SK-N-SH (cell line): Measurements from ENCODE around the gene CPEB3. TPM values are rescaled to one million over a fixed set of nuclear protein-coding genes. Genes with fewer than 3 reads are reported as not detected.

Experiments used
- CTCF ChIA-PET: fragments of 300-600, 350-600 bp; formaldehyde crosslinking; extraction: SDS; loops from one replicate; lab custom pipeline; 2021; lab: Yijun Ruan, JAX
- POLR2A ChIA-PET: fragments of 350-600 bp; sonication (Branson Sonifier 250); formaldehyde crosslinking; extraction: SDS; loops from one replicate; lab custom pipeline; 2020; ENCODE audit warnings: antibody characterized with exemption, inconsistent platforms; lab: Yijun Ruan, JAX
- DNase-seq: peaks from one replicate; pipeline ENCODE4 v3.0.0; 2012
- H2AFZ ChIP-seq: fragments of 200-600 bp; sonication (generic); 2 replicates; pipeline ENCODE4 v1.8.1; 2016; ENCODE audit warnings: antibody characterized with exemption, mild to moderate bottlenecking, low read depth
- H3F3A ChIP-seq: fragments of 200-600 bp; sonication (generic); replicated peaks from 2 replicates; pipeline ENCODE3; 2016; ENCODE audit warnings: antibody characterized with exemption, mild to moderate bottlenecking; ENCODE audit not compliant: insufficient read depth
- H3K27ac ChIP-seq, 2 experiments: fragments of 200-500 bp in 1 of 2; fragments of 200-600 bp in 1 of 2; sonication (Bioruptor generic) in 1 of 2; sonication (generic), shearing (Covaris generic) in 1 of 2; 2 replicates each; pipeline versions ENCODE4 v1.5.1 to v1.6.1; 2014 to 2016; ENCODE audit warnings: low read depth in 2 of 2, inconsistent platforms in 1 of 2, low read length in 1 of 2, mild to moderate bottlenecking in 1 of 2, mixed read lengths in 1 of 2
- H3K27me3 ChIP-seq: fragments of 200-600 bp; sonication (generic), shearing (Covaris generic); 2 replicates; pipeline ENCODE4 v1.6.1; 2016; ENCODE audit warnings: mixed run types; ENCODE audit not compliant: insufficient read depth
- H3K36me3 ChIP-seq, 2 experiments: fragments of 200-500 bp in 1 of 2; fragments of 200-600 bp in 1 of 2; sonication (Bioruptor generic) in 1 of 2; sonication (generic) in 1 of 2; replicated peaks in 1 of 2; 2 replicates each; pipeline versions ENCODE3 to v1.5.1; 2014 to 2016; ENCODE audit warnings: low read length in 1 of 2, mild to moderate bottlenecking in 1 of 2; ENCODE audit not compliant: insufficient read depth in 2 of 2, control insufficient read depth in 1 of 2
- H3K4me1 ChIP-seq, 2 experiments: fragments of 200-500 bp in 1 of 2; fragments of 200-600 bp in 1 of 2; sonication (Bioruptor generic) in 1 of 2; sonication (generic), shearing (Covaris generic) in 1 of 2; 2 replicates each; pipeline versions ENCODE4 v1.5.1 to v1.6.1; 2014 to 2016; ENCODE audit warnings: low read depth in 1 of 2, low read length in 1 of 2, mixed run types in 1 of 2; ENCODE audit not compliant: insufficient read depth in 2 of 2, control insufficient read depth in 1 of 2
- H3K4me2 ChIP-seq: fragments of 200-600 bp; sonication (generic), shearing (Covaris generic); 2 replicates; pipeline ENCODE4 v1.6.1; 2017; ENCODE audit warnings: mixed run types
- H3K4me3 ChIP-seq, 2 experiments: fragments of 200-500 bp in 1 of 2; fragments of 200-600 bp in 1 of 2; sonication (Bioruptor generic) in 1 of 2; sonication (generic), shearing (Covaris generic) in 1 of 2; 2 replicates each; pipeline versions ENCODE4 v1.5.1 to v1.8.1; 2014 to 2016; ENCODE audit warnings: low read depth in 2 of 2, inconsistent platforms in 1 of 2, low read length in 1 of 2, mild to moderate bottlenecking in 1 of 2, mixed read lengths in 1 of 2, moderate library complexity in 1 of 2
- H3K79me2 ChIP-seq: fragments of 200-600 bp; sonication (generic); 2 replicates; pipeline ENCODE4 v1.8.1; 2017; ENCODE audit warnings: mild to moderate bottlenecking; ENCODE audit not compliant: insufficient read depth
- H3K9ac ChIP-seq: fragments of 200-600 bp; sonication (generic); 2 replicates; pipeline ENCODE4 v1.6.1; 2017; ENCODE audit warnings: mixed run types
- H3K9me2 ChIP-seq: fragments of 200-600 bp; sonication (generic); 2 replicates; pipeline ENCODE4 v1.6.1; 2017; ENCODE audit warnings: mixed run types
- H3K9me3 ChIP-seq: fragments of 200-600 bp; sonication (generic); 2 replicates; pipeline ENCODE4 v1.6.1; 2017; ENCODE audit warnings: mixed run types, mild to moderate bottlenecking, moderate library complexity
- H4K20me1 ChIP-seq: fragments of 200-600 bp; sonication (generic); 2 replicates; pipeline ENCODE4 v1.6.1; 2017; ENCODE audit warnings: mild to moderate bottlenecking, mixed run types; ENCODE audit not compliant: insufficient read depth
- CHD2 ChIP-seq: fragments of 150-350 bp; IDR thresholded peaks from 2 replicates; pipeline ENCODE4 v1.6.1; 2018; ENCODE audit warnings: low read length; ENCODE audit not compliant: partially characterized antibody
- EP300 ChIP-seq, 2 experiments: IDR thresholded peaks; 2 replicates each; pipeline versions ENCODE4 v1.4.0 to v1.6.1; 2012; ENCODE audit warnings: borderline replicate concordance in 1 of 2, low read depth in 1 of 2, low read length in 1 of 2
- EZH2phosphoT487 ChIP-seq: fragments of 200-600 bp; sonication (generic); IDR thresholded peaks from 2 replicates; pipeline ENCODE4 v1.6.1; 2017; ENCODE audit warnings: low read depth, mixed run types, mild to moderate bottlenecking, antibody characterized with exemption, moderate library complexity, borderline replicate concordance
- FOSL2 ChIP-seq: IDR thresholded peaks from 2 replicates; pipeline ENCODE4 v1.4.0; 2012; ENCODE audit warnings: low read depth, mild to moderate bottlenecking, moderate library complexity, borderline replicate concordance
- FOXJ3 ChIP-seq: sonication (generic); formaldehyde crosslinking; IDR thresholded peaks from 2 replicates; pipeline ENCODE4 v1.5.1; 2020; ENCODE audit warnings: mild to moderate bottlenecking, missing genetic modification reagents
- FOXM1 ChIP-seq: IDR thresholded peaks from 2 replicates; pipeline ENCODE4 v1.4.0; 2012; ENCODE audit warnings: low read depth, mild to moderate bottlenecking
- GATA2 ChIP-seq: sonication (generic); formaldehyde crosslinking; IDR thresholded peaks from 2 replicates; pipeline ENCODE4 v1.5.0; 2020; ENCODE audit warnings: mild to moderate bottlenecking, missing genetic modification reagents
- JUND ChIP-seq: IDR thresholded peaks from 2 replicates; pipeline ENCODE4 v1.4.0; 2012
- NRF1 ChIP-seq: IDR thresholded peaks from 2 replicates; pipeline ENCODE4 v1.6.1; 2012; ENCODE audit warnings: low read depth, mild to moderate bottlenecking, low read length
- POLR2AphosphoS5 ChIP-seq: IDR thresholded peaks from 2 replicates; pipeline ENCODE4 v1.6.1; 2012; ENCODE audit warnings: low read depth, low read length
- RCOR1 ChIP-seq: fragments of 150-350 bp; IDR thresholded peaks from 2 replicates; pipeline ENCODE4 v1.6.1; 2017; ENCODE audit warnings: antibody characterized with exemption, low read length
- RFX5 ChIP-seq: IDR thresholded peaks from 2 replicates; pipeline ENCODE4 v1.6.1; 2012; ENCODE audit warnings: mild to moderate bottlenecking, improper control_type of control experiment, low read length
- SIN3A ChIP-seq: IDR thresholded peaks from 2 replicates; pipeline ENCODE4 v1.6.1; 2012; ENCODE audit warnings: low read depth, mild to moderate bottlenecking, low read length, moderate library complexity, borderline replicate concordance
- SMC3 ChIP-seq: IDR thresholded peaks from 2 replicates; pipeline ENCODE4 v1.6.1; 2012; ENCODE audit warnings: low read depth, low read length, improper control_type of control experiment
- TAF1 ChIP-seq: IDR thresholded peaks from 2 replicates; pipeline ENCODE4 v1.6.1; 2012; ENCODE audit warnings: low read depth, mild to moderate bottlenecking, low read length, moderate library complexity, borderline replicate concordance
- TCF12 ChIP-seq: IDR thresholded peaks from 2 replicates; pipeline ENCODE4 v1.4.0; 2012
- TEAD4 ChIP-seq: IDR thresholded peaks from 2 replicates; pipeline ENCODE4 v1.4.0; 2012; ENCODE audit warnings: mild to moderate bottlenecking, borderline replicate concordance; ENCODE audit not compliant: insufficient read depth
- YY1 ChIP-seq: IDR thresholded peaks from 2 replicates; pipeline ENCODE4 v1.4.0; 2012; ENCODE audit warnings: low read depth, mild to moderate bottlenecking
- WGBS: methylation state at CpG from one replicate; pipeline ENCODE4 v1.1.6; 2017; ENCODE audit warnings: low lambda C conversion rate; 5-methylcytosine and 5-hydroxymethylcytosine counted together
- polyA plus RNA-seq, 3 experiments: library from polyadenylated mRNA; depleted of rRNA; stranded (reverse); fragments of >200 nt; gene quantifications; 2 replicates each; pipeline ENCODE4 v1.2.3, GENCODE V29; 2012
- TF ChIP-seq, protein P1 (sequence below): fragments of 150-350 bp; IDR thresholded peaks from 2 replicates; pipeline ENCODE4 v1.6.1; 2016; ENCODE audit warnings: mild to moderate bottlenecking, low read depth, low read length
- TF ChIP-seq, protein P2 (sequence below): IDR thresholded peaks from 2 replicates; pipeline ENCODE4 v1.4.0; 2012; ENCODE audit warnings: low read depth
- TF ChIP-seq, protein P3 (sequence below): IDR thresholded peaks from 2 replicates; pipeline ENCODE4; 2012

Gene CPEB3
- polyA plus RNA-seq, 1 of the 3 experiments (the other 2 are of a cell fraction), result 0.36 TPM

DNA sequence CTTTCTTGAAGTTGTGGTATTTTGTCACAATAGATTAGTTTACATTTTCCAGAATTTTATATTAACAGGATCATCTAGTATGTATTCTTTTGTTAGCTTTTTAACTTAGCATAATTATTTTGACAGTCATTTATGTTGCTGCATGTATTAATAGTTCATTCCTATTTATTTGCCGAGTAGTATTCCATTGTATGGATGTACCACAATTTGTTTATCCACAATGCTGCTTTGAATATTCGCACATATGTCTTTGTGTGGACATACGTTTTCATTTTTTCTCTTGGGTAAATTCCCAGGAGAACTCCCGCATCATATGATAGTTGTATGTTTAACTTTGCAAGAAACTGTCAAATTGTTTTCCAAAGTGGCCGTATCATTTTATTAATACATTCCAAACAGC is 115.7 kb downstream of the CPEB3 start (continued):
- no peak for TF ChIP-seq TEAD4
- no peak for TF ChIP-seq RCOR1
- no peak for TF ChIP-seq TCF12
- TF ChIP-seq RFX5, result no peak
- no peak for TF ChIP-seq POLR2AphosphoS5
- no peak for TF ChIP-seq JUND
- no peak for TF ChIP-seq NRF1
- no peak for TF ChIP-seq CHD2

DNA sequence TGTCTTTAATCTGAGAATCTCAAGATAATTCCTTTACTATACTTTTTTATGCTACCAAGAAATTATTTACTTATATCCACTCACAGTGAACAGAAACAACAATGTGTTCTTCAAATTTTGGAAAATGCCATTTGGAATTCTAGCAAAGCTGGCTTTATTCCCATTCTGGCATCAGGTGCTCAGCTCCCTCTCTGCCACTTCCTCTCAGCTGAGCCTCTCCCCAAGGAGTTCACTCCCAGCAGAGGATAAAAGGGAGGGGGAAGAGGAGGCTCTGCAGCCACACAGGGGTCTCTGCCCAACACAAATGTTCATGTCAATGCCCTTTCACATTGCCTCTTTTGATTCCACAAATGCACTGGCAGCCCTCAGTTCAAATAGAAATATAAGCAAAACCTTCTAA is 116.9 kb downstream of the CPEB3 start:
- H3F3A ChIP-seq, result no peaks in the 10 kb centered on the region
- no peak overlapping the region for H2AFZ ChIP-seq
- peaks cover 0 to 10% of the 10 kb centered on the region in 2 experiments for H3K36me3 ChIP-seq
- H3K9ac ChIP-seq, result no peak overlapping the region
- DNase-seq, result no peak
- no peaks in the 10 kb centered on the region for H3K9me3 ChIP-seq
- H3K4me2 ChIP-seq, result no peak overlapping the region
- no peaks in the 10 kb centered on the region for H3K4me1 ChIP-seq
- ChIA-PET CTCF (interaction anchor here (0.7 kb wide), 1 partner anchor 248 kb away, joined by 3 read pairs; no protein-coding TSS in a partner anchor), POLR2A (no interaction called here)
- no peaks in the 10 kb centered on the region for H3K9me2 ChIP-seq
- no peaks in the 10 kb centered on the region for H3K79me2 ChIP-seq
- H3K27me3 ChIP-seq, result no peaks in the 10 kb centered on the region
- TF ChIP-seq GATA2 (CRISPR knock-in tag), result no peak
- no peak for TF ChIP-seq EP300 (IDR thresholded peaks at IDR 0.05; ENCODE audit: borderline replicate concordance in 1 of 2, low read depth in 1 of 2, low read length in 1 of 2)
- H3K4me3 ChIP-seq, result no peak overlapping the region
- H3K27ac ChIP-seq, result no peak overlapping the region
- H4K20me1 ChIP-seq, result no peaks in the 10 kb centered on the region

GRCh38 chr10:92164036-92164696 is 126.7 kb downstream of the CPEB3 start:
- 86% methylated on average over 5 of the region's 5 CpGs for WGBS
- H3K36me3 ChIP-seq, result peaks cover 0 to 13% of the 10 kb centered on the region in 2 experiments
- no peaks in the 10 kb centered on the region for H3F3A ChIP-seq
- ChIA-PET CTCF (interaction anchor here (0.5 kb wide), 1 partner anchor 93 kb away, joined by 3 read pairs; no protein-coding TSS in a partner anchor), POLR2A (no interaction called here)
- H2AFZ ChIP-seq, result no peak overlapping the region
- no peak overlapping the region for H3K9ac ChIP-seq
- no peak overlapping the region for H3K27ac ChIP-seq
- no peak overlapping the region for H3K4me3 ChIP-seq
- H4K20me1 ChIP-seq, result no peaks in the 10 kb centered on the region
- H3K9me3 ChIP-seq, result 0 out of 2 replicates have a peak, but pooled peaks cover 6% of the 10 kb centered on the region
- DNase-seq, result no peak
- no peaks in the 10 kb centered on the region for H3K27me3 ChIP-seq
- H3K9me2 ChIP-seq, result no peaks in the 10 kb centered on the region
- no peak overlapping the region for H3K4me2 ChIP-seq
- H3K79me2 ChIP-seq, result no peaks in the 10 kb centered on the region
- TF ChIP-seq, protein P1, sequence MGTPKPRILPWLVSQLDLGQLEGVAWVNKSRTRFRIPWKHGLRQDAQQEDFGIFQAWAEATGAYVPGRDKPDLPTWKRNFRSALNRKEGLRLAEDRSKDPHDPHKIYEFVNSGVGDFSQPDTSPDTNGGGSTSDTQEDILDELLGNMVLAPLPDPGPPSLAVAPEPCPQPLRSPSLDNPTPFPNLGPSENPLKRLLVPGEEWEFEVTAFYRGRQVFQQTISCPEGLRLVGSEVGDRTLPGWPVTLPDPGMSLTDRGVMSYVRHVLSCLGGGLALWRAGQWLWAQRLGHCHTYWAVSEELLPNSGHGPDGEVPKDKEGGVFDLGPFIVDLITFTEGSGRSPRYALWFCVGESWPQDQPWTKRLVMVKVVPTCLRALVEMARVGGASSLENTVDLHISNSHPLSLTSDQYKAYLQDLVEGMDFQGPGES, result no peak
- TF ChIP-seq TAF1, result no peak
- no peak for TF ChIP-seq FOSL2
- TF ChIP-seq, protein P2, sequence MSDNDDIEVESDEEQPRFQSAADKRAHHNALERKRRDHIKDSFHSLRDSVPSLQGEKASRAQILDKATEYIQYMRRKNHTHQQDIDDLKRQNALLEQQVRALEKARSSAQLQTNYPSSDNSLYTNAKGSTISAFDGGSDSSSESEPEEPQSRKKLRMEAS, result no peak
- no peak for TF ChIP-seq POLR2AphosphoS5
- no peak for TF ChIP-seq RFX5
- no peak for TF ChIP-seq GATA2 (CRISPR knock-in tag)
- TF ChIP-seq FOXJ3 (CRISPR knock-in tag), result no peak
- no peak for TF ChIP-seq EP300 (IDR thresholded peaks at IDR 0.05; ENCODE audit: borderline replicate concordance in 1 of 2, low read depth in 1 of 2, low read length in 1 of 2)
- TF ChIP-seq SMC3, result no peak
- no peak for TF ChIP-seq TCF12
- TF ChIP-seq YY1, result no peak
- no peak for TF ChIP-seq CHD2
- TF ChIP-seq FOXM1, result no peak
- TF ChIP-seq, protein P3, sequence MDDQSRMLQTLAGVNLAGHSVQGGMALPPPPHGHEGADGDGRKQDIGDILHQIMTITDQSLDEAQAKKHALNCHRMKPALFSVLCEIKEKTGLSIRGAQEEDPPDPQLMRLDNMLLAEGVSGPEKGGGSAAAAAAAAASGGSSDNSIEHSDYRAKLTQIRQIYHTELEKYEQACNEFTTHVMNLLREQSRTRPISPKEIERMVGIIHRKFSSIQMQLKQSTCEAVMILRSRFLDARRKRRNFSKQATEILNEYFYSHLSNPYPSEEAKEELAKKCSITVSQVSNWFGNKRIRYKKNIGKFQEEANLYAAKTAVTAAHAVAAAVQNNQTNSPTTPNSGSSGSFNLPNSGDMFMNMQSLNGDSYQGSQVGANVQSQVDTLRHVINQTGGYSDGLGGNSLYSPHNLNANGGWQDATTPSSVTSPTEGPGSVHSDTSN, result no peak
- TF ChIP-seq EZH2phosphoT487, result no peak
- no peak for TF ChIP-seq SIN3A
- no peak for TF ChIP-seq TEAD4
- no peaks in the 10 kb centered on the region for H3K4me1 ChIP-seq
